Choroid plexus epithelial cell (primary cell): ENCODE measurements around the gene RPS19BP1.

ENCODE experiments used
- DNase-seq: peaks from one replicate; pipeline ENCODE4 v3.0.0-alpha.2; 2010; ENCODE audit warnings: low read depth
- H3K4me3 ChIP-seq: 2 replicates; pipeline ENCODE4 v1.5.1; 2011; ENCODE audit warnings: low read depth, mild to moderate bottlenecking, control low read depth, low read length, moderate library complexity
- CTCF ChIP-seq: conservative IDR thresholded peaks from 2 replicates; pipeline ENCODE4 v1.5.1; 2011; ENCODE audit warnings: low read depth, mild to moderate bottlenecking, control low read depth, inconsistent platforms, low read length, moderate library complexity

RPS19BP1 gene

DNA sequence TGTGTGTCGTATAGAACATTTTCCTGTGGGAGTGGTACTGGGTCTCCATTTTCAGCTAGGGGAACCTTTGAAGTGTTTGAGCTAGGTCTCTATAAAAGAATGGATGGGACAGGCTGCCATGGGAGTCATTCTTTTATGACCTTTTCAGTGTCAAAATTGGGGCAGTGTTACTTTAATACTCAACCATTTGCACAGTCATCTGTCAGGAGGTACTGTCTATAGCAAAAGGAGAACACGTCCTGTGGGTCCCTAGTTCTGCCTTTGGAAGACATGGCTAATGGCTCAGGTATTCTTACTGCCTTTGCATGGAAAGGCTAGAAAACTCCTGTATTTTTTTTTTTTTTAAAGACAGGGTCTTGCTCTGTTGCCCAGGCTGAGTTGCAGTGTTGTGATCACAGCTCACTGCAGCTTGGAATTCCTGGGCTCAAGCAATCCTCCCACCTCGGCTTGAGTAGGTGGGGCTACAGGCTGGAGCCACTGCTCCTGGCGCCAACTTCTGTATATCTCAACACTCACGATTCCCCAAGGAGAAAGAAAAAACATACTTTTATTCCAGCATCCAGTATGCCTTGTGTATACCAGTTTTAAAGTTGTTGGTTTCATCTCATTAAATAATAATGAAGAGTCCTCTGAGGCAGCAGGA is 14.3 kb downstream of the RPS19BP1 start:
- peak; percentile 60 for DNase-seq
- H3K4me3 ChIP-seq: no peak overlapping the region
- TF ChIP-seq CTCF: no peak

DNA sequence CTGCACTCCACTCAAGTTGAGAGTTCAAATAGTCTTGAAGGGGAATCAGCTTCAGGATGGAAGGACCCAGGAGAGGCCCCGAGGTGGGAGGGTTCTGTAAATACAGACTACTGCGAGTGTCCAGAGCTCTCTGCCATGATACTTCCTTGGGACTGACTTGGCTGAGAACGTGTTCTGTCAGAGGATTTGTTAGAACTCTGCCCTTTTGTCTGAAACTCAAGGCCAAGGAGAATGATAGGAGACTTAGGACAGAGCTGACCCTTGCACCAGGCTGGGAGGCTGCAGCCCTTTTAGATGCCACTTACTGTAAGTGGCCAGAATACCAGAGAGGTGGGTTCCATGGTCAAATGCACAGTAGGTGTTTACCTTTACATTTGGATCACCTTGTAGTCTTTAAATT is 15.1 kb downstream of the RPS19BP1 start:
- no peak for DNase-seq
- no peak for TF ChIP-seq CTCF
- no peak overlapping the region for H3K4me3 ChIP-seq

- TF ChIP-seq CTCF: no peak
Measured at GRCh38 chr22:39515266-39516050, 17.1 kb downstream of the RPS19BP1 start.

DNA sequence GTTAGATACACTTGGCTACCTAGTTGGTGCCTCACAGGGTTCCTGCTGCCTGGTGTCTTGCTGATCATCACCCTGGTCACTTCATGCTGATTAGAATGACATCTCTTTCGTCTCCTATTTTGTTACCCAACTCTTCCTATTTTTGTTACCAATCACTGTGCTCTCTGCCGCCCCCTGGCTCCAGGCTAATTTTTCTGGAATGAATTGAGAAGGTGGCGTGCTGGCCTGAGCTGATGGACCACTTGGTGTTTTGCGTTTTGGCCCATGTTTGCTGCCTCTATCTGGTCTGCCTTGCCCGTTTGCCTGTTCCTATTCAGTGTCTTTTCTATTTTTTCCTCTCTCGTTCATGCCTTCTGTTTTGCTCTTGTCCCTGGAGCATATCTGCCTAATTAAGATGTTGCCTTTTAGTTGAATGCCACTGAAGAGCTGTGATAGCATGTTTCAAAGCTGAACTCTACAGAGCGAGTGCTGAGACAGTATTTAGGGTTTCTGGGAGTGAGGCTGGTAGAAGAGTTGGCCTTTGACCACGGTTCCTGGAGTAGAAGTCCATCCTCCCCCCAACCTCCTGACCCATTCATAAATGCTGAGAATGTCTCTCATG is 18.1 kb downstream of the RPS19BP1 start:
- H3K4me3 ChIP-seq: no peak overlapping the region
- DNase-seq: peak; percentile 62
- peak; percentile 88 for TF ChIP-seq CTCF

More at GRCh38 chr22:39515266-39516050, 17.1 kb downstream of the RPS19BP1 start:
- DNase-seq: no peak
- no peak overlapping the region for H3K4me3 ChIP-seq

DNA sequence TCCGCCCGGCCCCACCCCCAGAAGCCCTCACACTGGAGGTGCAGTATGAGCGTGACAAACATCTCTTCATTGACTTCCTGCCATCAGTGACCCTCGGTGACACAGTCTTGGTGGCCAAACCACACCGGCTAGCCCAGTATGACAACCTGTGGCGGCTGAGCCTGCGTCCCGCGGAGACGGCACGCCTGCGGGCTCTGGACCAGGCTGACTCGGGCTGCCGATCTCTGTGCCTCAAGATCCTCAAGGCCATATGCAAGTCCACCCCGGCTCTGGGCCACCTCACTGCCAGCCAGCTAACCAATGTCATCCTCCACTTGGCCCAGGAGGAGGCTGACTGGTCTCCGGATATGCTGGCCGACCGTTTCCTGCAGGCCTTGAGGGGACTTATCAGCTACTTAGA is 18.8 kb downstream of the RPS19BP1 start:
- DNase-seq: no peak
- H3K4me3 ChIP-seq: no peak overlapping the region
- TF ChIP-seq CTCF: no peak

DNA sequence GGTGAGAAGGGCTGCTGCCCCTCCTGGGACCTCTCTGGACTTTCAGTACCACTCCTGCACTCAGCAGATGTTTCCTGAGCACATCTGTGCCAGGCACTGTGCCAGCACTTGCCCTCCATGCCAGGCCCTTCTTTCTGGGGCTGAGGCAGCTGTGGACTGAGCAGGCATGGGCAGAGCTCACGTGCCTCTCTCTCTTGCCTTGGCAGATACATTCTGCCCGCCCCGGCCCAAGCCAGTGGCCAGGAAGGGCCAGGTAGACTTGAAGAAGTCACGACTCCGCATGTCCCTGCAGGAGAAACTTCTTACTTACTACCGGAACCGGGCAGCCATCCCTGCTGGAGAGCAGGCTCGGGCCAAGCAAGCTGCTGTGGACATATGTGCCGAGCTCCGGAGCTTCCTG is 20.5 kb downstream of the RPS19BP1 start:
- no peak for DNase-seq
- TF ChIP-seq CTCF: no peak
- no peak overlapping the region for H3K4me3 ChIP-seq
